Activated gamma-delta T cell treated with anti-CD3 and anti-CD28 coated beads, Interleukin-2, amount 50 U/mL, for 16 hours (primary cell): Measurements from ENCODE around the gene MAST4.
"Not testable (repeated sequence)": the region's sequence is repeated elsewhere in the genome, so short reads cannot be mapped to it uniquely, and the experiment has no call there.

Experiments used
- DNase-seq: peaks from one replicate; pipeline ENCODE4 v3.0.0-alpha.2; 2020; ENCODE audit warnings: low read depth

The MAST4 gene

DNA sequence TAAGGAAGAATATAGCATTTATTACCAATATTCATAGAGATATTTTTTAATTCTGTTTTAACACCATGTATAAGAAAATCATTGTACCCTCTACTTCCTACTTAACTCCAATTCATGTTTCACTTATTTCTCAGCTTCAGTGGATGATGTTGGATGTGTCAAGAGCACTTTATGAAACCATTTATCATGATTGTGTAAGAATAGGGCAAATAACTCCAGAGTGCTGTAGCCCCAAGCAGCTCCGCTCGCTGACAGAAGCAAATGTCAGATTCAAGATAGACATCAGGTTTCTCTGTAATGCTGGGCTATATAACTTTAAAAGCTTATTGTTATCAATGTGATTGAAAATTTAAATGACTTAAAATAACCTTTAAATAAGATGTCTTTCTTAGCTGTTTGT is 50.4 kb downstream of the MAST4 start:
- DNase-seq: no peak

DNA sequence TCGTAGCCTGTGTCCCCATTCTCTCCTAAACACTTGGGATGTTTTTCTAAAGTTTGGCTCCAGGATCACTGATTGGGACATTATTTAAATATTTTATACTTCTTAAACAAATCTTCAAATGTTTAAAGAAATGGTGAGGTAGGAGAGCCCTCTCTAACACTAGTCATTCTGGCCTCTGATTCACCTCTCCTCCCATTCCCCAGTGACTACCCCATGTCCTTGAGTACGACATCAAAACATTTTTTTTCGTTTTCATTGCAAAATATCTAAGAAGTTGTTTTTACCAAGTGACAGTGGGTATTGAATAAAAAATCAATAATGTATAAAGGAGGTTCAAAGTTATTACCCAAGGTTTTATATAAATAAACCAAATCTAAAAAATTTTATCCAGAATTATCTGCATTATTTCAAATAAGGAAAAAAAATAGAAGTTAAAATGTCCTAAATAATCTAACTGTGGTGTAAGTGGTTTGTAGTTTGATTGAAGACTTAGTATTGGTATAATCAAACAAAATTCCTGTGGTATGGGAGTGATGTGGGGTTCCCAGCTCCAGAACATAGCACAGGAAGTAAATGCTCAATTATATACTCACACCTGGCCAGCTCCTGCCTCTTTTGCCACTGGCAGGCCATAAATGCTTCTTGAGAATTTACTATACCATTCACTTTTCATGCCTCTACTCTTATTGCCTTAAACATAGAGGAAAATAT is 51.1 kb downstream of the MAST4 start:
- DNase-seq: no peak

DNA sequence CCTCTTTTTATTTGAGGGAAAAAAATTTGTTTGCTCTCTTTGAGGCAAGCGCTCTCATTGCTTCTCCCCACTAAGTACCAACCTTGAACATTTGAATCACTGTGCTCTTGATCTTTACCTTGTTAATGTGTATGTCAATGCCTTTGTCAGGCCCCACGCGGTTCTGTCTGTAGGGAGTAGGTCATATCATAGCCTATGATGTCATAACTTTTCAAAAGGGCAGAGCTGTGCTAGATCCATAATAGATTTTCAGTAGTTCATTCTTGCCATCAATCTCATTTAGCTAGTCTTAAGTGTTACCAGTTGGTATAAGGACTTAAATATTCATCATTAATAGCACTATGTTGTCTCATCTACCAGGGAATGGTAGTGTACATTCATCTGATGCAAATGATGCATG is 56.6 kb downstream of the MAST4 start:
- no peak for DNase-seq

GRCh38 chr5:66653325-66653724 is 57.1 kb downstream of the MAST4 start:
- DNase-seq: no peak

- DNase-seq: no peak
These were observed 59.5 kb downstream of the MAST4 start for GRCh38 chr5:66655395-66656324.

DNA sequence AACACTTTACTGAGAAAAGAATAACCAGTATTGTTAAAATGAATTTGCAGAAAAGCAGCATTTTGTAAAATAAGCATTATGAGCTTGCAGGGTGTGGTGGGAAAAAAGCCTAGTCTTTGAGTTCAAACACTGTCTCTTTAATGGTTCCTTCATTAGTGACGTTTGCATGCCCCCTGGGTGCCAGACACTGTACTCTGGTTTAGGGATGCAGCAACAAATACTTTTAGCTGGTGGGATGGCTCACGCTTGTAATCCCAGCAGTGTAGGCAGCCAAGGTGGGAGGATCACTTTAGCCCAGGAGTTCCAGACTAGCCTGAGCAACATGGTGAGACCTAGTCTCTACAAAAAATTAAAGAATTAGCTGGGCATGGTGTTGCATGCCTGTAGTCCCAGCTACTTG is 62.3 kb downstream of the MAST4 start:
- DNase-seq: no peak

DNA sequence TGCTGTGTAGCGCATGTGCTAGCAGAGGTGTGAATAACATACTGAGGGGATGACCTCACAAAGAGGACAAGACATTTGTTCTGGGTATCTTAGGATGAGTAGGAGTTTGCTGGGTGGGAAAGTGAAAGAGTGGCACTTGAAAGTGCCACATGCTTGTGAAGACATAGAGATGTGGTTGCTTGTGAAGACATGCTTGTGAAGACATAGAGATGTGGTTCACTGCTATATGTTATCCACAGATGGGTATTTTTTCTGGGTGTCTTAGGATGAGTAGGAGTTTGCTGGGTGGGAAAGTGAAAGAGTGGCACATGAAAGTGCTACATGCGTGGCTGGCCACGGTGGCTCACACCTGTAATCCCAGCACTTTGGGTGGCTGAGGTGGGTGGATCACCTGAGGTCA is 63.6 kb downstream of the MAST4 start:
- DNase-seq: no peak

DNA sequence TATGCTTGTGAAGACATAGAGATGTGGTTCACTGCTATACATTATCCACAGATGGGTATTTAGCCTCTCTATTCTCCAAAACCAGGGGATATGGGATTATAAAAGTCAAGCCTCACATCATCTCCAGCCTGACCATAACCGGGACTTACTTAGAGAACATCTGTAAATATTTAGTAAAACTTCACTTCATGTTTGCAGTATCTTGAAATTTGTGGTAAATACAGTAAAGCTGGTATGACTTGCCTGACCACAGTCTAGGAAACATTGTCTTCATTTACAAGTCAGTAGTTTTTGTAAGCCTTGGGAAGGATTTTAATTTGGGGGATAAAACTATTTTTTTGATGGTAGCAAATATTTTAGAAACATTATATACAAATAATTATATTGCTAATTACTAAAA is 64.2 kb downstream of the MAST4 start:
- DNase-seq: no peak

DNA sequence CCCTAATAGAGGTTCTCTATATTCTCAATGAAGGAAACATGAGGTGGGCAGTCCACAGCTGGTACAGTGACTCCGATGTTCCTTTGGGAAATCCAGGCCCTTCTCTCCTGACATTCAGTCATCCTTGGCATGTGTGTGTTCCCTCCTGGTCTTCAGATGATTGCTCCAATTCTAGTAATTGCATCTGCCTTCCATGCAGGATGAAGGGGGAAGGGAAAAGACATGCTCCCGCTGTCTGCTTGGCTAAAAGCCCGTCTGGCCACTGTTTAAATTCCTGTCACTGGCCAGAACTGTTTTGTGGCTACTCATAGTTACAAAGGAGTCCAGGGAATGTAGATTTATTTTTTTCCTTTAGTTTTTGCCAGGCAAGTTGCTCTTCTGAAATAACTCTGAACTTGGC is 65.0 kb downstream of the MAST4 start:
- DNase-seq: no peak

DNA sequence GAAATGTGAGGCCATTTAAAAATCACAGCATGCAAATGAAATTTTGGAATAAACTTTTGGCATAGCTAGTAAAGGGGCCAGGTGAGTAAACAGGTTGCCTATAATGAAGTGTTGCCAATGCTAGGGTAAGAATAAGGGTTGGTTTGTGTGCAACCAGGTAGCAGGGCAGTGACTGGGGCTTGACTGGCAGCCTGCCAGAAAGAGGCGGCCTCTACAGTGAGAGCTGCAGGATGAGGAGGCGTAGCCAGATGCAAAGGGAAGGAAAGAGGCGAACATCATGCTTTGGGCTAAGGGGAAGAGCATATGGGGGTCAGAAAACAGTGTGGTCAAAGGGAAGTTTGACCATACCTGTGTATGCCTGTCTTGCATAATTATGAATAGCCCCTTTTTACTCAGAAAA is 70.6 kb downstream of the MAST4 start:
- DNase-seq: no peak

- no peak for DNase-seq
These were observed 73.1 kb downstream of the MAST4 start for GRCh38 chr5:66669086-66669861.

GRCh38 chr5:66669862-66670195 is 73.6 kb downstream of the MAST4 start:
- DNase-seq: no peak

GRCh38 chr5:66671305-66671704 is 75.1 kb downstream of the MAST4 start:
- DNase-seq: no peak

DNA sequence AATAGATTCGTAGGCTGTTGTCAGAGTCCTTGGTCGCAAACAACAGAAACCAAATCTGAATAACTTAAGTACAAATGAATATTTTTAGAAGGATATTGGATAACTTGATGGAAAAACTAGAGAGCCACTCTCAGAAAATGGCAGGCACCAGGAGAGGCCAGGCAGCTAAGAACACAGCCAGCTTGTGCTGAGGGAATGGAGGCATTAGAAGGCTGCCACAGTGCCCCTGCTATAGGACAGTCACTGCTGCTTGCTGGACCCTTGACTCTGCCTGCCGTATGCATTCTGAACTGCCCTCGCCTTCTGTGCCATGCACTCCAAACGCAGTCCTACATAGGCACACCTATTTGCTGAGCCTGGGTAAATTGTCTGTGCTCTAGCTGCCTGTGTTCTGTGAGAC is 78.6 kb downstream of the MAST4 start:
- no peak for DNase-seq

DNA sequence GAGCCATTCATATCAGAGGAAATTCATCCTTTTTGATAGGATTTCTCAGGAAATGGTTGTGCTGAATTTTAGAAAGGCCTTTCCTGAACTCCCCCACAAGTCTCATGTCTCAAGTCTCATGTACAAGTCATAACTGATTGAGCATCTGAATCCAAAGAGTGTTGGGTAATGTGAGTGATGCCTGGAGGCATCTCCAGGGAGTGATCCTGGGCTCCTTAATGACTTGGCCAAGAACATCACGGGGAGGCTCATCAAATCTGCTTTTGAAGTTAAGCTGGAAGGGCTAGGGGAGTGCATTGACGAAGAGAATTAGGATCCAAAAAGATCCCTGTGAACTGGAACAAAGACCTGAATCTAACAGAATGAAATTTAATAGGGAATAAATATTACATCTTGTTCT is 79.2 kb downstream of the MAST4 start:
- DNase-seq: no peak

DNA sequence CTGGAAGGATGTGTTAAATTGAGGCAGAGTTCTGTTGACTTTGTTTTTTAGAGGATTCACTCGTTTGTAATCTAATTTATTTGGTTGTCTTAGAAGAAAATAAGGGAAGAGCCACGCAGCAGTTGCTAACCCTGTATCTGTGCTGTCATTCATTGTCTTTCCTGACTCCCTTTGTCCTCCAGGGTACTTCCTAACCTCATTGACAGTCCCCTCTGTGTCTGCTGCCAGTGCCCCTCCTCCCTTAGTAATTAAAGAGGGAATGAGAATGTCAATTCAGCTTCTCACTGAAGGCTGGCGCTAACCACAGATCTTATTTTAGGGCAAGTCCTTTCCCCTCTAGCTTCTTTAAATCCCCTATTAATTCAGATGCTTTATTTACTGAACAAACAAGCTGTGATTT is 84.0 kb downstream of the MAST4 start:
- DNase-seq: no peak

GRCh38 chr5:66680804-66681203 is 84.6 kb downstream of the MAST4 start:
- DNase-seq: no peak

- DNase-seq: no peak
These were observed 88.5 kb downstream of the MAST4 start for GRCh38 chr5:66684663-66685062.

- no peak for DNase-seq
These were observed 93.5 kb downstream of the MAST4 start for GRCh38 chr5:66689522-66690220.

GRCh38 chr5:66694036-66694435 is 97.8 kb downstream of the MAST4 start:
- DNase-seq: no peak

- not testable (repeated sequence) for DNase-seq
These were observed 99.6 kb downstream of the MAST4 start for GRCh38 chr5:66695840-66696239.
